OCI-LY7 (cell line): ENCODE data around the gene FOXO6. TPM values are rescaled to one million over a fixed set of nuclear protein-coding genes. Genes with fewer than 3 reads are reported as not detected.

Experiments
- BruUV-seq: library from RNA; stranded (reverse); fragments of 400-500 nt; replicated peaks from 2 replicates; lab custom pipeline; 2021; lab: Mats Ljungman, UMichigan
- CTCF ChIA-PET: fragments of 300-600 bp; sonication (Branson Sonifier 250); formaldehyde crosslinking; loops from one replicate; lab custom pipeline; 2022; ENCODE audit warnings: antibody characterized with exemption; ENCODE audit not compliant: unreplicated experiment; lab: Charles Lee
- POLR2A ChIA-PET: fragments of 300-600 bp; sonication (Branson Sonifier 250); formaldehyde crosslinking; loops from one replicate; lab custom pipeline; 2022; ENCODE audit warnings: antibody characterized with exemption; lab: Charles Lee
- DNase-seq: peaks from one replicate; pipeline ENCODE4 v3.0.0-alpha.2; 2015; ENCODE audit warnings: low spot score
- H2AFZ ChIP-seq: fragments of 200-600 bp; sonication (generic), shearing (Covaris generic); 2 replicates; pipeline ENCODE4 v1.6.1; 2014; ENCODE audit warnings: mild to moderate bottlenecking, antibody characterized with exemption, low read length, moderate library complexity
- H3K27ac ChIP-seq: fragments of 200-600 bp; sonication (generic); 2 replicates; pipeline ENCODE4 v1.5.1; 2014; ENCODE audit warnings: mixed run types, low read depth, mild to moderate bottlenecking, moderate library complexity, low read length, inconsistent platforms; ENCODE audit not compliant: poor library complexity, severe bottlenecking
- H3K36me3 ChIP-seq: fragments of 200-600 bp; sonication (generic); 2 replicates; pipeline ENCODE4 v1.6.1; 2014; ENCODE audit warnings: mild to moderate bottlenecking, antibody characterized with exemption, low read length, moderate library complexity, mixed read lengths; ENCODE audit not compliant: insufficient read depth
- H3K4me1 ChIP-seq: fragments of 200-600 bp; sonication (generic); 2 replicates; pipeline ENCODE4 v1.5.1; 2014; ENCODE audit warnings: mild to moderate bottlenecking, low read length; ENCODE audit not compliant: insufficient read depth, poor library complexity, severe bottlenecking
- H3K4me2 ChIP-seq: fragments of 200-600 bp; sonication (generic); 2 replicates; pipeline ENCODE4 v1.6.1; 2014; ENCODE audit warnings: mild to moderate bottlenecking, low read length
- H3K4me3 ChIP-seq: fragments of 200-600 bp; sonication (generic); 2 replicates; pipeline ENCODE4 v1.5.1; 2014; ENCODE audit warnings: mild to moderate bottlenecking, low read depth, low read length; ENCODE audit not compliant: poor library complexity, severe bottlenecking
- H3K79me2 ChIP-seq: fragments of 200-600 bp; sonication (generic); 2 replicates; pipeline ENCODE4 v1.6.1; 2016; ENCODE audit warnings: low read depth, mild to moderate bottlenecking, low read length, moderate library complexity, mixed read lengths; ENCODE audit not compliant: insufficient read depth
- H3K9me2 ChIP-seq: fragments of 200-600 bp; sonication (generic); 2 replicates; pipeline ENCODE4 v1.6.1; 2016; ENCODE audit warnings: mild to moderate bottlenecking, low read length, mixed read lengths; ENCODE audit not compliant: insufficient read depth
- H3K9me3 ChIP-seq: fragments of 200-600 bp; sonication (generic); 2 replicates; pipeline ENCODE4 v1.6.1; 2014; ENCODE audit warnings: mild to moderate bottlenecking, mixed run types, low read length, mixed read lengths
- H4K20me1 ChIP-seq: fragments of 200-600 bp; sonication (generic); 2 replicates; pipeline ENCODE4 v1.6.1; 2014; ENCODE audit warnings: mild to moderate bottlenecking, antibody characterized with exemption, low read length, moderate library complexity, mixed read lengths; ENCODE audit not compliant: insufficient read depth
- EZH2phosphoT487 ChIP-seq: fragments of 200-600 bp; sonication (generic); IDR thresholded peaks from 2 replicates; pipeline ENCODE4 v1.6.1; 2018; ENCODE audit warnings: low read depth, borderline replicate concordance, mild to moderate bottlenecking, mixed run types, antibody characterized with exemption, low read length, moderate library complexity, mixed read lengths
- intact Hi-C: fragments of 100-400 bp; cut with micrococcal nuclease; formaldehyde crosslinking; loops from one replicate; pipeline ENCODE4 v1.10.0; 2022; ENCODE audit not compliant: unreplicated experiment
- total RNA-seq, 2 experiments: library from RNA; depleted of rRNA in 1 of 2; stranded (reverse); fragments of >200 nt in 1 of 2; shearing (Covaris generic) in 1 of 2; gene quantifications; 2 replicates each; pipeline ENCODE4 v1.2.3, GENCODE V29; 2014 to 2022
- TF ChIP-seq, protein P1 (sequence below): fragments of 200-600 bp; sonication (generic); conservative IDR thresholded peaks from 2 replicates; pipeline ENCODE4 v1.5.1; 2014; ENCODE audit warnings: mild to moderate bottlenecking, antibody characterized with exemption, low read length, moderate library complexity, mixed read lengths

Gene FOXO6
- total RNA-seq, 2 experiments from 2014 or later = not detected

DNA sequence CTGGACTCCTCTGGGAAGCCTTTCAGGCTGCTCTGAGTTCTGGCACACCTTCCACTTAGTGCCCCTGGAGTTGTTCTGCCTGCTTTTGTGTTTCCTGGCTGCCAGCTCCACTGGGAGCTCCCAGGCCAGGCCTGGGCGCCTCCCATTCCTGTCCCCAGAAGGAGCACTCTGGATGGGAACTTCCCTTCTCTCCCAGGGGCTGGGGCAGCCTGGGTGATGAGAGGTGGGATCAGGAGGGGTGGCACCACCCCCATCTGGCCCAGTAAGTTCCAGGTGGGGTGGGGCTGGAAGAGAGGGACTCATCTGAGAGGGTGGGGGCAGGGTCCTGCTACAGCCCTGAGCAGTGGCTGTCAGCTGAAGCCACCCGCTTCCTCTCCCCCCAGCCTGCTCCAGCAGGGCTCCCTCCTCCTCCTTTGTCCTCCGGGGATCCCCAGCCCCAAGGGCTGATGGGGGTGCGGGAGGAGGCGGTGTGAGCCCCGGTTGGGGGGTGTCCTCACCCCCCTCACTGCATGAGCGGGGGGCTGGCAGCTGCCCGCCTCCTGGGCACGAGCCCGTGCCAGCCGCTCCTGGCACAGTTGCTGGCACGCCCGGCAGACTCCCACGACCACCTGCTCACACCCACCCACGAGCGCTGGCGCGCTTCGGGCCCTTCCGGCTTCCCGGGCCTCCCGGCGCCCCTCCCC is 4.7 kb downstream of the FOXO6 start:
- ChIA-PET POLR2A (no interaction called here), CTCF (no interaction called here)
- no peaks in the 10 kb centered on the region for H3K79me2 ChIP-seq
- no TSS peak for BruUV-seq
- intact Hi-C loops = loop anchor here (10.0 kb wide), 1 partner anchor 49 kb away; no protein-coding TSS in a partner anchor
- H3K36me3 ChIP-seq = no peaks in the 10 kb centered on the region
- DNase-seq = no peak
- no peak overlapping the region for H3K4me2 ChIP-seq
- TF ChIP-seq, protein P1, sequence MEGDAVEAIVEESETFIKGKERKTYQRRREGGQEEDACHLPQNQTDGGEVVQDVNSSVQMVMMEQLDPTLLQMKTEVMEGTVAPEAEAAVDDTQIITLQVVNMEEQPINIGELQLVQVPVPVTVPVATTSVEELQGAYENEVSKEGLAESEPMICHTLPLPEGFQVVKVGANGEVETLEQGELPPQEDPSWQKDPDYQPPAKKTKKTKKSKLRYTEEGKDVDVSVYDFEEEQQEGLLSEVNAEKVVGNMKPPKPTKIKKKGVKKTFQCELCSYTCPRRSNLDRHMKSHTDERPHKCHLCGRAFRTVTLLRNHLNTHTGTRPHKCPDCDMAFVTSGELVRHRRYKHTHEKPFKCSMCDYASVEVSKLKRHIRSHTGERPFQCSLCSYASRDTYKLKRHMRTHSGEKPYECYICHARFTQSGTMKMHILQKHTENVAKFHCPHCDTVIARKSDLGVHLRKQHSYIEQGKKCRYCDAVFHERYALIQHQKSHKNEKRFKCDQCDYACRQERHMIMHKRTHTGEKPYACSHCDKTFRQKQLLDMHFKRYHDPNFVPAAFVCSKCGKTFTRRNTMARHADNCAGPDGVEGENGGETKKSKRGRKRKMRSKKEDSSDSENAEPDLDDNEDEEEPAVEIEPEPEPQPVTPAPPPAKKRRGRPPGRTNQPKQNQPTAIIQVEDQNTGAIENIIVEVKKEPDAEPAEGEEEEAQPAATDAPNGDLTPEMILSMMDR = no peak
- TF ChIP-seq EZH2phosphoT487 = no peak
- H3K9me3 ChIP-seq = no peaks in the 10 kb centered on the region
- no peak overlapping the region for H3K27ac ChIP-seq
- H3K4me3 ChIP-seq = no peak overlapping the region
- H2AFZ ChIP-seq = no peak overlapping the region
- H3K4me1 ChIP-seq = peaks cover 3% of the 10 kb centered on the region
- H3K9me2 ChIP-seq = no peaks in the 10 kb centered on the region
- no peaks in the 10 kb centered on the region for H4K20me1 ChIP-seq

DNA sequence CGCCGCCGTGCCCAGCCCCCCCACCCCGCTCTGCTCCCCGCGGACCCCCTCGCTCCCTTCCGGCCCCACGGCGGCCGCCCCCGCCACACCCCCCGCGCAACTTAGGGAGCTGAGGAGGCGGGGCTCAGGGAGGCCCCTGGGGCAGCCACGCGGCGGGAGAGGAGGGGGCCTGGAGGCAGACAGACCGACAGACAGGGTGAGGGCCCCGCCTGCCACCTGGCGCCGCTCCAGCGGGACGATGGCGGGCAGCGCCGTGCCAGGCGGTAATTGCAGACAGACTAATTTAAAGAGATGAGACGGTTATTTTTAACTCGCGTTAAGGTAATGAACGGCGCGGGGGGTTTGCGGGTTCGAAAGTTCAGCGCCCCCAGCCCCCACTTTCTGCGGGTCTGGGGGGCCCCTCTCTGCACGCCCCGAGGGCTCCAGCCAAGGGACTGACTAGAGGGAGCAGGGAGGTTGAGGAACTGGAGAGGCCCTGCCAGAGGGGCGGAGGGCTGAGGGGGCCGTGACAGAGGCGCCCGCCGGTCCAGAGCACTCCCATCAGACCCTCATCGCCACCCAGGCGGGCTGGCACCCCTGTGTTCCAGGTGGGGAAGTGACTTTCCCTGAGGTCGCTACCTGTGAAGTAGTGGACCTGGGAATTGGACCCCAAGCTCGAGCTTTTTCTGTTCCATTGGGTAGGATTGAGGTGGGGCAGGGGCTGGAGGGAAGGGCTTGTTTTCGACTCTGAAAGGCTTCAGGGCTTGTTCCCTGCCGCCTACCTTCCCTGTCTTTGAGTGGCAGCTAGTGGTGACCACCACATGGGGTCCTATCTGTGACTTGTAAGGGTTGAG is 5.4 kb downstream of the FOXO6 start:
- Histone ChIP-seq H4K20me1 (no peaks in the 10 kb centered on the region), H3K36me3 (no peaks in the 10 kb centered on the region), H3K27ac (no peak overlapping the region), H3K4me1 (peaks cover 3% of the 10 kb centered on the region), H3K79me2 (no peaks in the 10 kb centered on the region), H2AFZ (no peak overlapping the region), H3K4me3 (no peak overlapping the region), H3K9me2 (no peaks in the 10 kb centered on the region), H3K4me2 (peak overlapping the region; percentile 42; the same call in 1 of the 2 replicates), H3K9me3 (no peaks in the 10 kb centered on the region)
- ChIA-PET POLR2A (no interaction called here), CTCF (no interaction called here)
- no TSS peak for BruUV-seq
- intact Hi-C loops = loop anchor here (10.0 kb wide), 1 partner anchor 48 kb away; no protein-coding TSS in a partner anchor
- DNase-seq = no peak
- TF ChIP-seq EZH2phosphoT487 = peak; percentile 91; the same call in 1 of the 2 replicates
- TF ChIP-seq, protein P1 = no peak
